WERI-Rb-1 (cell line): ENCODE data around the gene INTS3.
"Not testable (repeated sequence)": the region's sequence is repeated elsewhere in the genome, so short reads cannot be mapped to it uniquely, and the experiment has no call there.

Experiments used
- DNase-seq: peaks from one replicate; pipeline ENCODE4 v3.0.0-alpha.2; 2020
- H3K27ac ChIP-seq: fragments of 250-450 bp; sonication (Bioruptor Pico); 2 replicates; pipeline ENCODE4 v1.5.1; 2020; ENCODE audit warnings: mild to moderate bottlenecking, moderate library complexity
- H3K27me3 ChIP-seq: fragments of 250-450 bp; sonication (Bioruptor Pico); 2 replicates; pipeline ENCODE4 v1.5.1; 2021; ENCODE audit warnings: mild to moderate bottlenecking, low read depth, moderate library complexity; ENCODE audit not compliant: insufficient read depth, severe bottlenecking
- H3K36me3 ChIP-seq: fragments of 250-450 bp; sonication (Bioruptor Pico); 2 replicates; pipeline ENCODE4 v1.5.1; 2020; ENCODE audit warnings: mild to moderate bottlenecking, moderate library complexity
- H3K4me3 ChIP-seq: 2 replicates; pipeline ENCODE4 v1.5.1; 2011; ENCODE audit warnings: low read depth, mild to moderate bottlenecking, control low read depth, low read length
- H3K9me3 ChIP-seq: fragments of 250-450 bp; sonication (Bioruptor Pico); 2 replicates; pipeline ENCODE4 v1.5.1; 2021; ENCODE audit warnings: mild to moderate bottlenecking, moderate library complexity; ENCODE audit not compliant: severe bottlenecking
- CTCF ChIP-seq: IDR thresholded peaks from 2 replicates; pipeline ENCODE4 v1.5.1; 2011; ENCODE audit warnings: low read depth, mild to moderate bottlenecking, control low read depth, inconsistent platforms, low read length

The INTS3 gene

DNA sequence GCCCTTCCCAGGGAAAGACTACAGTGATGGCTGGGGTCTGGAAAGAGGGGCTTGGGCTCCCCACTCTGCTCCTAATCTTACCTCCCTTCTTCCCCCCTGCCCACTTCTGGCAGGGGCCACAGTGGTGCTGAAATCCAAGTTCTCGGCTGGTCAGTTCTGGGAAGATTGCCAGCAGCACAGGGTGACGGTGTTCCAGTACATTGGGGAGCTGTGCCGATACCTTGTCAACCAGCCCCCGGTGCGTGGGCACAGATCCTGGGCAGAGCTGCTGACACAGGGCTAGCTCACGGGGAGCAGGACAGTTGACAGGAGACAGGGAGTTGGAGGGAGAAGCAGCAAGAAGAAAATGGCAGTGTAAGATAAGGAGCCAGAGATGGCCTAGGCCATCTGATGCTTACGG, 49.8 kb downstream of the INTS3 start:
- DNase-seq: no peak
- Histone ChIP-seq H3K36me3 (peaks cover 17% of the 10 kb centered on the region), H3K4me3 (no peak overlapping the region), H3K27me3 (no peaks in the 10 kb centered on the region), H3K27ac (no peak overlapping the region), H3K9me3 (no peaks in the 10 kb centered on the region)
- TF ChIP-seq CTCF: no peak

DNA sequence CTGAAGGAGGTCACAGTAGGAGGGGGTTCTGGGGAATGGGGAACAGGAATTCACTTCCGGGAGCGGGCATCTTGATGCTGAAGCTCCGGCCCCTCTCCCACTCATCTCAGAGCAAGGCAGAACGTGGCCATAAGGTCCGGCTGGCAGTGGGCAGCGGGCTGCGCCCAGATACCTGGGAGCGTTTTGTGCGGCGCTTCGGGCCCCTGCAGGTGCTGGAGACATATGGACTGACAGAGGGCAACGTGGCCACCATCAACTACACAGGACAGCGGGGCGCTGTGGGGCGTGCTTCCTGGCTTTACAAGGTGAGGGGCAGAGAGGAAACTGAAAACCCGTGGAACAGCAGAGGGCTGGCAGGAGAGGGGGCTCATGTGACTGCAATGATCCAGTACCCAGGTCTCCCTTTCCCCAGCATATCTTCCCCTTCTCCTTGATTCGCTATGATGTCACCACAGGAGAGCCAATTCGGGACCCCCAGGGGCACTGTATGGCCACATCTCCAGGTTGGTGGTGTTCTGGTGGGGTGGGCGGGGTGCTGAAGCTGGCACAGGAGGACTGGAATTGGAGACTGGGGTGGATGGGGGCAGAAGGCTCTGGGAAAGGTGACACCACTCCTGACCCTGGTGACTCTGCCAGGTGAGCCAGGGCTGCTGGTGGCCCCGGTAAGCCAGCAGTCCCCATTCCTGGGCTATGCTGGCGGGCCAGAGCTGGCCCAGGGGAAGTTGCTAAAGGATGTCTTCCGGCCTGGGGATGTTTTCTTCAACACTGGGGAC, 50.4 kb downstream of the INTS3 start:
- no peaks in the 10 kb centered on the region for H3K27me3 ChIP-seq
- H3K36me3 ChIP-seq: peaks cover 11% of the 10 kb centered on the region
- no peaks in the 10 kb centered on the region for H3K9me3 ChIP-seq
- H3K4me3 ChIP-seq: no peak overlapping the region
- DNase-seq: no peak
- no peak overlapping the region for H3K27ac ChIP-seq
- TF ChIP-seq CTCF: no peak

DNA sequence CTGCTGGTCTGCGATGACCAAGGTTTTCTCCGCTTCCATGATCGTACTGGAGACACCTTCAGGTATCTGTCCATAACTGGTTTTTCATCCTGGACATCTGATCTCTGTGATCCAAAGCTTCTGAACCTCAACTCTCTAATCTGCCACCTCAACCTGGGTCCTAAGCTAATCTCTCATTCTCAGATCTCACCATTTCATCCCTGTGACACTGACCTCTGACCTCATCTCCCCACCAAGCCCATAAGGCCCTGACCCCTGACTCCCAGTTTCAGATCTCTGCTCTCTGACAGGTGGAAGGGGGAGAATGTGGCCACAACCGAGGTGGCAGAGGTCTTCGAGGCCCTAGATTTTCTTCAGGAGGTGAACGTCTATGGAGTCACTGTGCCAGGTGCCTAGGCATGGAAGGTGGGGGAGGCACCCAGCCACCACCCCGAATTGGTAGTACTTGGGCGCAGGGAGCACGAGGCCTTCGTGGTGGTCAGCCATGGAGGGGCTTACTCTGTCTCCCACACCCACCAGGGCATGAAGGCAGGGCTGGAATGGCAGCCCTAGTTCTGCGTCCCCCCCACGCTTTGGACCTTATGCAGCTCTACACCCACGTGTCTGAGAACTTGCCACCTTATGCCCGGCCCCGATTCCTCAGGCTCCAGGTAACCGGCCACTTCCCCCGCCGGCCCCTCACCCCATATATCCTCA, 51.1 kb downstream of the INTS3 start:
- no peaks in the 10 kb centered on the region for H3K9me3 ChIP-seq
- H3K27me3 ChIP-seq: no peaks in the 10 kb centered on the region
- H3K27ac ChIP-seq: no peak overlapping the region
- no peak overlapping the region for H3K4me3 ChIP-seq
- DNase-seq: no peak
- TF ChIP-seq CTCF: no peak
- H3K36me3 ChIP-seq: peaks cover 6% of the 10 kb centered on the region

- Histone ChIP-seq H3K9me3 (no peaks in the 10 kb centered on the region), H3K27ac (no peak overlapping the region), H3K27me3 (no peaks in the 10 kb centered on the region), H3K36me3 (no peaks in the 10 kb centered on the region; the same call in 1 of the 2 replicates), H3K4me3 (no peak overlapping the region)
- no peak for DNase-seq
- no peak for TF ChIP-seq CTCF
Measured at GRCh38 chr1:153779781-153780541, 52.1 kb downstream of the INTS3 start.

GRCh38 chr1:153780551-153780950, 52.7 kb downstream of the INTS3 start:
- TF ChIP-seq CTCF: no peak
- Histone ChIP-seq H3K9me3 (no peaks in the 10 kb centered on the region), H3K4me3 (no peak overlapping the region), H3K27ac (no peak overlapping the region), H3K27me3 (no peaks in the 10 kb centered on the region), H3K36me3 (no peaks in the 10 kb centered on the region; the same call in 1 of the 2 replicates)
- no peak for DNase-seq

DNA sequence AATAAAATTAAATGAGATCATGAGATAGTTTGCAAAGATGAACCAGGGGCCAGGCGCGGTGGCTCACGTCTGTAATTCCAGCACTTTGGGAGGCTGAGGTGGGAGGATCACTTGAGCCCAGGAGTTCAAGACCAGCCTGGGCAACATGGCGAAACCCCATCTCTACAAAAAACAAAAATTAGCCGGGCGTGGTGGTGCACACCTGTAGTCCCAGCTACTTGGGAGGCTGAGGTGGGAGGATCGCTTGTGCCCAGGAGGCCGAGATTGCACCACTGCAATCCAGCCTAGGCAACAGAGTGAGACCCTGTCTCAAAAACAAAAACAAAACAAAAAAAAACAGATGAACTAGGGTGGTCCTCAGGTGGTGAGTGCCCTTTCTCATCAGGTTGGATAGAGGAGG, 54.8 kb downstream of the INTS3 start:
- DNase-seq, H3K27me3 ChIP-seq, H3K9me3 ChIP-seq, H3K36me3 ChIP-seq: not testable (repeated sequence)
- H3K27ac ChIP-seq: peak overlapping the region; percentile 83
- peak overlapping the region; percentile 80 for H3K4me3 ChIP-seq
